ENCODE data around the gene TENM4.

The TENM4 gene

DNA sequence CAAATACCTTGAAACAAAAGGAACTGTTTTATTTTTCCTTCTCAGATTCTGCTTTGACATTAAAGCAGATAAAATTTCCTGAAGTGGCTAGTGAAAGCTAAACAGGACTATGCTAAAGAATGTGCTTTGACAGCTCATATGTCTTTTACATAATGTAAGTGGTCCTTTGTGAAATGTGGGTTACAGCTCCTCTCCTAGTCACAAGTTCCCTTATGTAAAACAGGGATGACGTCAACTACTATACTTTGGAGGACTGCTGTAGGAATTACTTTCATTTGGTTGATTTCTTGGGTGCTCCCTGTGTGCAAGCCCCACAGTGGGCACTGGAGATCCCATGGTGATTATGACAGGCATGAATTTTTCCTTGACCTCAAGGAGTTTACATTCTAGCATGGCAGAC lies 649.6 kb downstream of the TENM4 start:
- ChIA-PET CTCF (interaction anchor here (1.1 to 1.6 kb wide), 5 partner anchors 9 to 309 kb away, joined by 3 to 4 read pairs (median 3); no protein-coding TSS in a partner anchor), POLR2A (no interaction called here)
- TF ChIP-seq, protein P1, sequence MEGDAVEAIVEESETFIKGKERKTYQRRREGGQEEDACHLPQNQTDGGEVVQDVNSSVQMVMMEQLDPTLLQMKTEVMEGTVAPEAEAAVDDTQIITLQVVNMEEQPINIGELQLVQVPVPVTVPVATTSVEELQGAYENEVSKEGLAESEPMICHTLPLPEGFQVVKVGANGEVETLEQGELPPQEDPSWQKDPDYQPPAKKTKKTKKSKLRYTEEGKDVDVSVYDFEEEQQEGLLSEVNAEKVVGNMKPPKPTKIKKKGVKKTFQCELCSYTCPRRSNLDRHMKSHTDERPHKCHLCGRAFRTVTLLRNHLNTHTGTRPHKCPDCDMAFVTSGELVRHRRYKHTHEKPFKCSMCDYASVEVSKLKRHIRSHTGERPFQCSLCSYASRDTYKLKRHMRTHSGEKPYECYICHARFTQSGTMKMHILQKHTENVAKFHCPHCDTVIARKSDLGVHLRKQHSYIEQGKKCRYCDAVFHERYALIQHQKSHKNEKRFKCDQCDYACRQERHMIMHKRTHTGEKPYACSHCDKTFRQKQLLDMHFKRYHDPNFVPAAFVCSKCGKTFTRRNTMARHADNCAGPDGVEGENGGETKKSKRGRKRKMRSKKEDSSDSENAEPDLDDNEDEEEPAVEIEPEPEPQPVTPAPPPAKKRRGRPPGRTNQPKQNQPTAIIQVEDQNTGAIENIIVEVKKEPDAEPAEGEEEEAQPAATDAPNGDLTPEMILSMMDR (IDR thresholded peaks at IDR 0.05; ENCODE audit: control extremely low read depth, extremely low read depth, low read depth, missing control alignments): no peak
- DNase-seq (ENCODE audit: extremely low spot score): no peak

GRCh38 chr11:78790784-78791183 lies 650.0 kb downstream of the TENM4 start:
- POLR2A ChIA-PET: no interaction called here
- TF ChIP-seq, protein P1 (IDR thresholded peaks at IDR 0.05; ENCODE audit: control extremely low read depth, extremely low read depth, low read depth, missing control alignments): no peak
- no peak for DNase-seq (ENCODE audit: extremely low spot score)
- CTCF ChIA-PET: interaction anchor here (1.1 to 1.6 kb wide), 4 partner anchors 9 to 33 kb away, joined by 3 to 4 read pairs (median 3); no protein-coding TSS in a partner anchor

- DNase-seq (ENCODE audit: extremely low spot score): no peak
- ChIA-PET POLR2A (no interaction called here), CTCF (interaction anchor here (1.1 to 3.5 kb wide), 3 partner anchors 9 to 12 kb away, joined by 3 to 15 read pairs (median 4); no protein-coding TSS in a partner anchor)
- TF ChIP-seq, protein P1 (IDR thresholded peaks at IDR 0.05; ENCODE audit: control extremely low read depth, extremely low read depth, low read depth, missing control alignments): no peak
Measured at GRCh38 chr11:78789375-78789774, 651.5 kb downstream of the TENM4 start.

DNA sequence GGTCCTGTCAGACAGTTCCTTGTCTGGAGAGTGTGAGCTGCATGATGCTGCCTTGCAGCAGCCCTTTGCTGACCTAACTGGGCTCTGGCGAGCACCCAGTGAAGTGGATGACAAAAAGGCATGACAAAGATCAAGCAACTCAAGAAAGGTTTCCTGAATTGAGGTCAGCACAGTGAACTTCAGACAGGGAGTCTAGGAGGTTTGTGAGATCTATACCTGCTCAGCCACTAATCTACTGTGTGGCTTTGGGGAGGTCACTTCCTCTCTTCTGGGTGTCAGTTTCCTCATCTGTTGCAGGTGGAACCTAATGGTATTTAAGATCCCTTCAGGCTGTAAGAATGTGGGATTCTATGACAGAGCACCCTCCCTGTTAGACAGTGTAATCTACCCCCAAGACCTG lies 652.3 kb downstream of the TENM4 start:
- DNase-seq (ENCODE audit: extremely low spot score): no peak
- POLR2A ChIA-PET: no interaction called here
- TF ChIP-seq, protein P1 (IDR thresholded peaks at IDR 0.05; ENCODE audit: control extremely low read depth, extremely low read depth, low read depth, missing control alignments): no peak
- CTCF ChIA-PET: interaction anchor here (1.3 to 3.5 kb wide), 4 partner anchors 10 to 141 kb away, joined by 3 to 15 read pairs (median 4); no protein-coding TSS in a partner anchor

DNA sequence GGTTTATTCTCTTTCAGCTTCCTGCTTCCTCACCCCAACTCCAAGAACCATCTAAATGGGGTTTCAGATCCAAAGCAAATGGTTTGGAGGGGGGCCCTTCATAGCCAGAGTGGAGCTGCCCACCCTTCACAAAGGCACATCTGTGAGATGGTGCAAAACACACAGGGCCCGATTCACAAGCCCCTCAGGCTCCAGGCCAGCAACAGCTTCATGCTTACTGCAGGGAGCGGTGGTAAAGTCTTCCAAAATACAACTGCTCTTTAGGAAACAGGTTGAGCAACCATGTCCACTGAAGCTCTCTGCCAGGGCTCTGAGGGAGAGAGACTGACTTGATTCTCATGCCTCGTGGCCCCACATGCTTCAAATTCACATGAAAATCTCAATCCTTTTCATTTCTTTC lies 653.1 kb downstream of the TENM4 start:
- TF ChIP-seq, protein P1 (IDR thresholded peaks at IDR 0.05; ENCODE audit: control extremely low read depth, extremely low read depth, low read depth, missing control alignments): no peak
- DNase-seq (ENCODE audit: extremely low spot score): no peak
- POLR2A ChIA-PET: no interaction called here
- CTCF ChIA-PET: interaction anchor here (1.3 to 3.5 kb wide), 4 partner anchors 10 to 140 kb away, joined by 3 to 15 read pairs (median 4); no protein-coding TSS in a partner anchor

DNA sequence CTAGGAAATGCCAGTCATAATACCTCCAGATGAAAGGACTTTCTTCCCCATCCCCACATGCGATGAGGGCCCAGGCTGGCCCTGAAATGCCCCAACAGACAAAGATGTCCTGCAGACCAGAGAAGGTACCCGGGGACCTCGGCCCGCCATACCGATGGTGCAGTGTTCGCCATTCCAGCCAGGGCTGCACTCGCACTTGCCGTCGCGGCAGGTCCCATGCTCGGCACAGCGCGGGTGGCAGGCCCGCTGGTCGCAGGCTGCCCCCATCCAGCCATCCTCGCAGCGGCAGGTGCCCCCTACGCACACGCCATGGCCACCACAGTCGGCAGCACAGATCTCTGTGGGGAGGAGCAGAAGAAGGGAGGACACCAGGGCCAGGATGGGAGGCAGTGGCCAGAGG lies 654.1 kb downstream of the TENM4 start:
- POLR2A ChIA-PET: no interaction called here

More for the DNA sequence above, 654.1 kb downstream of the TENM4 start:
- CTCF ChIA-PET: interaction anchor here (1.2 kb wide), 2 partner anchors 12 to 13 kb away, joined by 4 read pairs; no protein-coding TSS in a partner anchor
- TF ChIP-seq, protein P1 (IDR thresholded peaks at IDR 0.05; ENCODE audit: control extremely low read depth, extremely low read depth, low read depth, missing control alignments): no peak
- DNase-seq (ENCODE audit: extremely low spot score): no peak
